B cell (primary cell): Measurements from ENCODE around the gene CCDC183. TPM values are rescaled to one million over a fixed set of nuclear protein-coding genes. Genes with fewer than 3 reads are reported as not detected.

Source experiments
- ATAC-seq: fragments of 200-7000 bp; cut with Tn5 transposase; one replicate; pipeline ENCODE4 v1.10.0; 2021; ENCODE audit warnings: low read depth, mild to moderate bottlenecking, moderate number of reproducible peaks, moderate library complexity
- CTCF ChIA-PET: fragments of 350-600 bp; sonication (Branson Sonifier 250); formaldehyde crosslinking; loops from one replicate; lab custom pipeline; 2021; ENCODE audit warnings: antibody characterized with exemption, inconsistent platforms; lab: Charles Lee
- POLR2A ChIA-PET: fragments of 350-600 bp; sonication (Branson Sonifier 250); formaldehyde crosslinking; loops from one replicate; lab custom pipeline; 2021; ENCODE audit warnings: antibody characterized with exemption; lab: Charles Lee
- DNase-seq: peaks from one replicate; pipeline ENCODE4 v3.0.0; 2013
- H2AFZ ChIP-seq: 2 replicates; pipeline ENCODE4 v1.6.1; 2012; ENCODE audit warnings: mild to moderate bottlenecking, low read depth, low read length; ENCODE audit not compliant: insufficient read depth, poor library complexity, severe bottlenecking
- H3K27ac ChIP-seq, 2 donors: 1 replicate in 1 of 2; 2 replicates in 1 of 2; pipeline ENCODE4 v1.5.1; 2012 to 2013; ENCODE audit warnings: low read length in 2 of 2, mild to moderate bottlenecking in 2 of 2, moderate library complexity in 1 of 2
- H3K27me3 ChIP-seq, 4 experiments: fragments of 200-600 bp in 1 of 4; sonication (generic) in 1 of 4; replicated peaks in 1 of 4; 1 replicate in 2 of 4; 2 replicates in 2 of 4; pipeline versions ENCODE4 v1.6.1 to v1.7.0; 2013 to 2016; ENCODE audit warnings: low read length in 3 of 4, mild to moderate bottlenecking in 2 of 4, mixed read lengths in 1 of 4, moderate library complexity in 1 of 4; ENCODE audit not compliant: insufficient read depth in 4 of 4, control insufficient read depth in 3 of 4; ENCODE audit errors: control extremely low read depth in 1 of 4
- H3K36me3 ChIP-seq, 2 experiments: replicated peaks in 1 of 2; 1 replicate in 1 of 2; 2 replicates in 1 of 2; pipeline versions ENCODE4 v1.6.1 to v1.7.1; 2013; ENCODE audit warnings: low read length in 1 of 2; ENCODE audit not compliant: insufficient read depth in 2 of 2, control insufficient read depth in 1 of 2; ENCODE audit errors: control extremely low read depth in 1 of 2, extremely low read depth in 1 of 2
- H3K4me1 ChIP-seq, 2 donors: fragments of 200-600 bp in 1 of 2; sonication (generic) in 1 of 2; 1 replicate in 1 of 2; 2 replicates in 1 of 2; pipeline versions ENCODE4 v1.5.1 to v1.6.1; 2013 to 2017; ENCODE audit warnings: low read length in 2 of 2; ENCODE audit not compliant: control insufficient read depth in 2 of 2, insufficient read depth in 2 of 2
- H3K4me2 ChIP-seq: replicated peaks from 2 replicates; pipeline ENCODE3; 2012; ENCODE audit warnings: mild to moderate bottlenecking, low read depth, low read length; ENCODE audit not compliant: poor library complexity, severe bottlenecking
- H3K4me3 ChIP-seq, 5 experiments: fragments of 200-600 bp in 1 of 5; sonication (generic) in 1 of 5; 1 replicate in 3 of 5; 2 replicates in 2 of 5; pipeline versions ENCODE4 v1.5.1 to v1.7.0; 2011 to 2016; ENCODE audit warnings: low read length in 4 of 5, mild to moderate bottlenecking in 4 of 5, low read depth in 2 of 5, control low read depth in 1 of 5, moderate library complexity in 1 of 5; ENCODE audit not compliant: insufficient read depth in 1 of 5; ENCODE audit errors: control extremely low read depth in 1 of 5, extremely low read depth in 1 of 5
- H3K79me2 ChIP-seq: fragments of 200-600 bp; sonication (generic); one replicate; pipeline ENCODE4 v1.6.0; 2016; ENCODE audit warnings: low read length; ENCODE audit not compliant: control insufficient read depth, insufficient read depth
- H3K9ac ChIP-seq: fragments of 200-600 bp; sonication (generic); 2 replicates; pipeline ENCODE4 v1.6.1; 2017; ENCODE audit warnings: mild to moderate bottlenecking, low read length, moderate library complexity
- H3K9me3 ChIP-seq, 3 donors: one replicate each; pipeline versions ENCODE4 v1.6.1 to v1.7.1; 2013; ENCODE audit warnings: low read length in 2 of 3; ENCODE audit not compliant: control insufficient read depth in 2 of 3, insufficient read depth in 1 of 3; ENCODE audit errors: control extremely low read depth in 1 of 3
- H4K20me1 ChIP-seq: 2 replicates; pipeline ENCODE4 v1.6.0; 2012; ENCODE audit warnings: mild to moderate bottlenecking, low read length; ENCODE audit not compliant: insufficient read depth, control insufficient read depth, poor library complexity, severe bottlenecking
- H3K27ac Mint-ChIP-seq: one replicate; pipeline ENCODE4 v1.8.0; 2021; ENCODE audit warnings: mixed read lengths
- H3K27me3 Mint-ChIP-seq: one replicate; pipeline ENCODE4 v1.8.0; 2021; ENCODE audit warnings: mixed read lengths
- H3K4me1 Mint-ChIP-seq: one replicate; pipeline ENCODE4 v1.8.0; 2021; ENCODE audit warnings: mixed read lengths
- H3K4me3 Mint-ChIP-seq: one replicate; pipeline ENCODE4 v1.8.0; 2021; ENCODE audit warnings: mixed read lengths
- H3K9me3 Mint-ChIP-seq: one replicate; pipeline ENCODE4 v1.8.0; 2022; ENCODE audit warnings: mixed read lengths; ENCODE audit not compliant: insufficient read depth
- EZH2 ChIP-seq: IDR thresholded peaks from 2 replicates; pipeline ENCODE4 v1.6.1; 2012; ENCODE audit warnings: borderline replicate concordance, low read depth, mild to moderate bottlenecking, moderate library complexity, low read length; ENCODE audit not compliant: insufficient read depth, poor library complexity, severe bottlenecking
- WGBS: methylation state at CpG from one replicate; pipeline ENCODE4 v1.1.5; 2013; ENCODE audit warnings: missing lambda C conversion rate; ENCODE audit not compliant: insufficient coverage; 5-methylcytosine and 5-hydroxymethylcytosine counted together
- intact Hi-C: fragments of 100-400 bp; cut with micrococcal nuclease; formaldehyde crosslinking; loops from one replicate; pipeline ENCODE4 v1.10.0; 2022
- polyA plus RNA-seq: library from polyadenylated mRNA; depleted of rRNA; stranded (reverse); fragments of >200 nt; gene quantifications from 2 replicates; pipeline ENCODE4 v1.2.3, GENCODE V29; 2012
- total RNA-seq, 2 donors: library from RNA; stranded (reverse); fragments of 120-200 nt in 1 of 2; gene quantifications; 1 replicate in 1 of 2; 2 replicates in 1 of 2; pipeline versions ENCODE4 v1.2.3 to v1.2.4, GENCODE V29; 2013 to 2022
- TF ChIP-seq, protein P1 (sequence below): fragments of 200-600 bp; IDR thresholded peaks from one replicate; pipeline ENCODE4 v1.8.0; 2022; ENCODE audit warnings: antibody characterized with exemption, mild to moderate bottlenecking

CCDC183 gene
- total and polyA plus RNA-seq, 2 donors (not counting 1 experiment from before 2014, with no cell fraction given), result 1.8 to 4.9 TPM

DNA sequence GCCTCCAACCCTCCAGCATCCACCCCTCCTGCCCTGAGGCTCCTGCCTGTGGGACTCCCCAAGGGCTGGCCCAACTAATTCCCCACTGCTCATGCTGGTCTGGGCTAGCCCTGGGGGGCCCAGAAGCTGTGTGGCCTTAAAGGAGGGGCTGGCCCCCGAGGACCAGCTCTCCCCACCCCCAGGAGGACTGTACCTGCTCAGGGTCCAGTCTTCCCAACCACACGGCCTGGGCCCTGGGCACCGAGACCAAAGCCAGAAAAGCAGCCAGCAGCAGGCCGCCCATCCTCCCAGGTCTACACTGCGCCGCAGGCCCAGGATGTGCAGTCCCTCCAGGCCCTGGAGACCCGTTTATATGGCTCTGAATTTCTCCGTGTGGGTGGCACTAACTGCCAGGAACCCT lies 47.9 kb upstream of the CCDC183 start, which contains the start of gene LCN6:
Gene LCN6, minus strand, starts transcription at position 325 of the 400 bp plus-strand sequence. Its CDS starts 42 bp downstream, at position 283.
- Histone ChIP-seq H3K4me2 (peak within 1 kb of the TSS; percentile 52), H3K4me3 (no peak within 1 kb of the TSS), H3K4me1 (peaks cover 33 to 57% of the 10 kb centered on the region in 2 donors), H3K79me2 (peaks cover 2% of the 10 kb centered on the region), H3K9me3 (peaks cover 4 to 24% (median 23%) of the 10 kb centered on the region in 3 donors), H2AFZ (no peak within 1 kb of the TSS), H3K9ac (no peak within 1 kb of the TSS), H4K20me1 (no peaks in the 10 kb centered on the region), H3K27me3 (no peaks in the 10 kb centered on the region), H3K27ac (peak within 1 kb of the TSS; percentile 71 to 83), H3K36me3 (no peaks in the 10 kb centered on the region)
- CTCF ChIA-PET, result interaction anchor here (0.6 to 4.3 kb wide), 3 partner anchors 10 to 46 kb away, joined by 4 to 47 read pairs (median 25); partner anchors contain the start of gene LCN8
- H3K4me1 Mint-ChIP-seq, result peaks cover 62% of the 10 kb centered on the region
- H3K4me3 Mint-ChIP-seq, result peak within 1 kb of the TSS; percentile 75
- peak within 1 kb of the TSS; percentile 96 for H3K27ac Mint-ChIP-seq
- 27% methylated on average over 7 of the region's 8 CpGs for WGBS
- H3K9me3 Mint-ChIP-seq, result peaks cover 5% of the 10 kb centered on the region
- POLR2A ChIA-PET, result interaction anchor here (0.5 to 5.9 kb wide), 3 partner anchors 11 to 47 kb away, joined by 4 to 60 read pairs (median 39); partner anchors contain the start of gene LCN8
- H3K27me3 Mint-ChIP-seq, result no peaks in the 10 kb centered on the region
- DNase-seq (no peak), ATAC-seq (no peak)
- intact Hi-C loops, result no loop called here
- TF ChIP-seq, protein P1, sequence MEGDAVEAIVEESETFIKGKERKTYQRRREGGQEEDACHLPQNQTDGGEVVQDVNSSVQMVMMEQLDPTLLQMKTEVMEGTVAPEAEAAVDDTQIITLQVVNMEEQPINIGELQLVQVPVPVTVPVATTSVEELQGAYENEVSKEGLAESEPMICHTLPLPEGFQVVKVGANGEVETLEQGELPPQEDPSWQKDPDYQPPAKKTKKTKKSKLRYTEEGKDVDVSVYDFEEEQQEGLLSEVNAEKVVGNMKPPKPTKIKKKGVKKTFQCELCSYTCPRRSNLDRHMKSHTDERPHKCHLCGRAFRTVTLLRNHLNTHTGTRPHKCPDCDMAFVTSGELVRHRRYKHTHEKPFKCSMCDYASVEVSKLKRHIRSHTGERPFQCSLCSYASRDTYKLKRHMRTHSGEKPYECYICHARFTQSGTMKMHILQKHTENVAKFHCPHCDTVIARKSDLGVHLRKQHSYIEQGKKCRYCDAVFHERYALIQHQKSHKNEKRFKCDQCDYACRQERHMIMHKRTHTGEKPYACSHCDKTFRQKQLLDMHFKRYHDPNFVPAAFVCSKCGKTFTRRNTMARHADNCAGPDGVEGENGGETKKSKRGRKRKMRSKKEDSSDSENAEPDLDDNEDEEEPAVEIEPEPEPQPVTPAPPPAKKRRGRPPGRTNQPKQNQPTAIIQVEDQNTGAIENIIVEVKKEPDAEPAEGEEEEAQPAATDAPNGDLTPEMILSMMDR, result no peak
- no peak for TF ChIP-seq EZH2
